Measurements from ENCODE around the gene CLCN2. TPM values are rescaled to one million over a fixed set of nuclear protein-coding genes. Genes with fewer than 3 reads are reported as not detected.

The CLCN2 gene
- total RNA-seq, 2 donors from 2014 or later: 7.5 to 12.2 TPM

DNA sequence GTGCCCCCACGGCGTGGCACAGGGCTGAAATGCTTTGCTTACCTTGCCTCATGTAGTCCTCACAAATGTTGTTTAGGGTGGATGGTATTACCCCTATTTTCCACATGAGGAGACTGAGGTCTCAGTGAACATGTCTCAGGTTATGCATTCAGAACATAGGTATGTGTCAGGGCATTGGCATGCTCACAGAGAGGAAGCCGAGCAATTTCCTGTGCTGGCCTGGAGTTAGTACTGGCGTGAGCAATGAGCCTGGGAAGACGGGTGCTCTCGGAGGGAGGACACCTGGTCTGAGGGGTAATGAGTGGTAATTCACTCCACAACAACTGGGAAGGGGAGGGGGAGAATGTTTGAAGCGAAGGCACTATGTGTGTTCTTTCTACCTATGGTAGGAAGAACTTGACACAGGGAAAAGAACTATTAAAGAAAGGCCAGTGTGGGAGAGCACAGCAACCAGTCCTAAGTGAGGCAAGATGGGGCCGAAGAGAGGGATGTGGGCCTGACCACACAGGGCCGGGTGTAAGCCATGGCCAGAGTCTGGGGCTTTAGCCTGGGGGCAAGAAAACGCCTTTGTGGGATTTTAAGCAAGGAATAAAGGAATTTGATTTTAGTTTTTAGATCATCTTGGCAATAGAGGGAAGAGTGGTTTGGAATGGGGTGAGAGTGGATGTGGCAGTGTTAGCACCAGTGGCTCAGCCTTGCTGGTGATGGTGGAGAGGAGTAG, 28.9 kb downstream of the CLCN2 start:
- ATAC-seq (no peak), DNase-seq (no peak)
- TF ChIP-seq POLR2A (IDR thresholded peaks at IDR 0.05): no peak
- no peak for TF ChIP-seq CTCF (IDR thresholded peaks at IDR 0.05)
- WGBS, 2 donors: 71 to 79% methylated on average over 10 of the region's 10 CpGs
- Histone ChIP-seq H3K27me3 (no peaks in the 10 kb centered on the region), H3K4me1 (peaks cover 17% of the 10 kb centered on the region), H3K4me3 (no peak overlapping the region), H3K27ac (peak overlapping the region in 2 of 4 donors; percentile 27 to 29), H3K36me3 (replicated peaks in 1 of 2; ENCODE audit: insufficient read depth in 1 of 2, low read depth in 2 of 2) (peaks cover 33 to 59% of the 10 kb centered on the region in 2 donors), H3K9me3 (no peaks in the 10 kb centered on the region)
- intact Hi-C loops (cut with DNase I): no loop called here

- no peak for DNase-seq
- H3K4me3 ChIP-seq: no peak overlapping the region
- H3K4me1 ChIP-seq: no peaks in the 10 kb centered on the region
- no peak for TF ChIP-seq POLR2A (IDR thresholded peaks at IDR 0.05)
- no peak for TF ChIP-seq CTCF (IDR thresholded peaks at IDR 0.05)
- H3K27ac ChIP-seq: no peak overlapping the region
- H3K36me3 ChIP-seq (replicated peaks in 1 of 2; ENCODE audit: insufficient read depth in 1 of 2, low read depth in 2 of 2): peaks cover 65 to 86% of the 10 kb centered on the region in 2 donors
- H3K9me3 ChIP-seq: no peaks in the 10 kb centered on the region
- no peaks in the 10 kb centered on the region for H3K27me3 ChIP-seq
- no peak for ATAC-seq
- intact Hi-C loops (cut with DNase I): no loop called here
- WGBS, 2 donors: 43 to 59% methylated on average over 3 of the region's 3 CpGs
Observed at GRCh38 chr3:184328516-184328915, 32.9 kb downstream of the CLCN2 start.

DNA sequence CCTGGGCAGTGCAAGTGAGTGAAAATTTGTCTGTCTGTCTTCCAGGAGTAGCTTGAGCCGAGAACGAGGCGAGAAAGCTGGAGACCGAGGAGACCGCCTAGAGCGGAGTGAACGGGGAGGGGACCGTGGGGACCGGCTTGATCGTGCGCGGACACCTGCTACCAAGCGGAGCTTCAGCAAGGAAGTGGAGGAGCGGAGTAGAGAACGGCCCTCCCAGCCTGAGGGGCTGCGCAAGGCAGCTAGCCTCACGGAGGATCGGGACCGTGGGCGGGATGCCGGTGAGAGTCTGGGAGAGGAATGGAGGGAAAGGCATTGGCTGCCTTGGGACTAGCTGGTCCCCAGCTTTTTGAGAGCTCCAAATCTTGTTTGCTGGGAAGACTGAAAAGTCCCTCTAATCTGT, 34.2 kb downstream of the CLCN2 start:
- intact Hi-C loops (cut with DNase I): no loop called here
- TF ChIP-seq CTCF (IDR thresholded peaks at IDR 0.05) (no peak), POLR2A (IDR thresholded peaks at IDR 0.05) (no peak)

GRCh38 chr3:184325715-184326369, 35.6 kb downstream of the CLCN2 start:
- no peak overlapping the region for H3K27ac ChIP-seq
- peaks cover 69 to 90% of the 10 kb centered on the region in 2 donors for H3K36me3 ChIP-seq (replicated peaks in 1 of 2; ENCODE audit: insufficient read depth in 1 of 2, low read depth in 2 of 2)
- H3K27me3 ChIP-seq: no peaks in the 10 kb centered on the region
- TF ChIP-seq CTCF (IDR thresholded peaks at IDR 0.05) (no peak), POLR2A (IDR thresholded peaks at IDR 0.05) (no peak)
- no peak for ATAC-seq
- DNase-seq: no peak
- WGBS, 2 donors: 77 to 80% methylated on average over 6 of the region's 6 CpGs
- H3K4me3 ChIP-seq: no peak overlapping the region
- H3K4me1 ChIP-seq: peaks cover 18% of the 10 kb centered on the region
- H3K9me3 ChIP-seq: no peaks in the 10 kb centered on the region
- intact Hi-C loops (cut with DNase I): no loop called here

More for the DNA sequence above, 34.2 kb downstream of the CLCN2 start:
- H3K9me3 ChIP-seq: no peaks in the 10 kb centered on the region
- H3K36me3 ChIP-seq (replicated peaks in 1 of 2; ENCODE audit: insufficient read depth in 1 of 2, low read depth in 2 of 2): peaks cover 72 to 90% of the 10 kb centered on the region in 2 donors
- H3K27ac ChIP-seq: no peak overlapping the region
- 89 to 93% methylated on average over 21 of the region's 21 CpGs for WGBS, 2 donors
- no peak overlapping the region for H3K4me3 ChIP-seq
- no peaks in the 10 kb centered on the region for H3K27me3 ChIP-seq
- peaks cover 4% of the 10 kb centered on the region for H3K4me1 ChIP-seq
- DNase-seq (no peak), ATAC-seq (no peak)

Data from body of pancreas (tissue), 4 donors.